Endothelial cell of umbilical vein (primary cell): ENCODE measurements around the gene LRRC14B. TPM values are rescaled to one million over a fixed set of nuclear protein-coding genes. Genes with fewer than 3 reads are reported as not detected.
"Not testable (repeated sequence)": the region's sequence is repeated elsewhere in the genome, so short reads cannot be mapped to it uniquely, and the experiment has no call there.

Source experiments
- BruUV-seq: library from RNA; stranded (reverse); fragments of 400-500 nt; replicated peaks from 2 replicates; lab custom pipeline; 2021; lab: Mats Ljungman, UMichigan
- CTCF ChIA-PET: fragments of 300-600, 350-600 bp; sonication (Branson Sonifier 250); formaldehyde crosslinking; loops from one replicate; lab custom pipeline; 2021; ENCODE audit warnings: antibody characterized with exemption, inconsistent platforms; lab: Charles Lee
- POLR2A ChIA-PET: fragments of 300-600, 350-600 bp; sonication (Branson Sonifier 250); formaldehyde crosslinking; loops from one replicate; lab custom pipeline; 2021; ENCODE audit warnings: antibody characterized with exemption, inconsistent platforms; lab: Charles Lee
- DNase-seq: peaks from one replicate; pipeline ENCODE4 v3.0.0-alpha.2; 2011; ENCODE audit warnings: low read depth, low spot score
- FAIRE-seq: peaks from 2 replicates; lab custom pipeline; 2011; peaks lifted over from hg19 to GRCh38; lab: Jason Lieb, UNC
- H2AFZ ChIP-seq: 2 replicates; pipeline ENCODE4 v1.6.0; 2012; ENCODE audit warnings: low read depth, low read length, control low read depth, inconsistent platforms
- H3K27ac ChIP-seq: 2 replicates; pipeline ENCODE4 v1.5.1; 2011; ENCODE audit warnings: low read depth, mild to moderate bottlenecking, control low read depth, low read length, moderate library complexity; ENCODE audit not compliant: insufficient read depth
- H3K27me3 ChIP-seq, 2 experiments: 2 replicates each; pipeline versions ENCODE4 v1.6.0 to v1.6.1; 2011; ENCODE audit warnings: low read length in 2 of 2, mixed read lengths in 1 of 2; ENCODE audit not compliant: control insufficient read depth in 2 of 2, insufficient read depth in 2 of 2
- H3K36me3 ChIP-seq, 2 experiments: 2 replicates in 1 of 2; 3 replicates in 1 of 2; pipeline ENCODE4 v1.5.1; 2011; ENCODE audit warnings: low read length in 2 of 2, mild to moderate bottlenecking in 1 of 2, moderate library complexity in 1 of 2; ENCODE audit not compliant: control insufficient read depth in 2 of 2, insufficient read depth in 2 of 2; ENCODE audit errors: extremely low read depth in 1 of 2
- H3K4me1 ChIP-seq: 3 replicates; pipeline ENCODE4 v1.5.1; 2011; ENCODE audit warnings: mild to moderate bottlenecking, low read length; ENCODE audit not compliant: control insufficient read depth, insufficient read depth; ENCODE audit errors: extremely low read depth
- H3K4me2 ChIP-seq: 2 replicates; pipeline ENCODE4 v1.6.1; 2011; ENCODE audit warnings: low read length, control low read depth, mixed read lengths; ENCODE audit not compliant: insufficient read depth
- H3K4me3 ChIP-seq, 3 experiments: fragments of 200-600 bp in 1 of 3; sonication (generic), shearing (Covaris generic) in 1 of 3; replicated peaks in 1 of 3; 2 replicates each; pipeline ENCODE4 v1.5.1; 2011 to 2016; ENCODE audit warnings: control low read depth in 3 of 3, low read length in 3 of 3, mild to moderate bottlenecking in 2 of 3, inconsistent platforms in 1 of 3, low read depth in 1 of 3, moderate library complexity in 1 of 3; ENCODE audit not compliant: insufficient read depth in 1 of 3
- H3K79me2 ChIP-seq: 2 replicates; pipeline ENCODE4 v1.6.0; 2012; ENCODE audit warnings: low read length, inconsistent platforms; ENCODE audit not compliant: control insufficient read depth, insufficient read depth
- H3K9ac ChIP-seq: replicated peaks from 2 replicates; pipeline ENCODE3; 2011; ENCODE audit warnings: low read length, control low read depth; ENCODE audit not compliant: insufficient read depth; ENCODE audit errors: extremely low read depth
- H3K9me1 ChIP-seq: replicated peaks from 3 replicates; pipeline ENCODE4 v1.6.0; 2011; ENCODE audit warnings: mild to moderate bottlenecking, low read length; ENCODE audit not compliant: control insufficient read depth, insufficient read depth; ENCODE audit errors: extremely low read depth
- H3K9me3 ChIP-seq: replicated peaks from 2 replicates; pipeline ENCODE4 v1.5.1; 2012; ENCODE audit warnings: low read length, inconsistent platforms; ENCODE audit not compliant: control insufficient read depth, insufficient read depth
- H4K20me1 ChIP-seq: replicated peaks from 2 replicates; pipeline ENCODE3; 2011; ENCODE audit warnings: mild to moderate bottlenecking, low read length; ENCODE audit not compliant: control insufficient read depth, insufficient read depth; ENCODE audit errors: extremely low read depth
- GATA2 ChIP-seq: IDR thresholded peaks from 2 replicates; pipeline ENCODE4 v1.7.0; 2011; ENCODE audit warnings: low read depth, mild to moderate bottlenecking, moderate library complexity, mixed read lengths, low read length; ENCODE audit not compliant: insufficient read length, insufficient read depth
- MYC ChIP-seq: IDR thresholded peaks from one replicate; pipeline ENCODE4 v1.6.1; 2011; ENCODE audit warnings: mild to moderate bottlenecking, low read depth, low read length
- POLR2AphosphoS5 ChIP-seq: IDR thresholded peaks from 2 replicates; pipeline ENCODE4 v1.6.1; 2012; ENCODE audit warnings: low read depth, mild to moderate bottlenecking, control low read depth, low read length, moderate library complexity; ENCODE audit not compliant: insufficient read depth
- dilution Hi-C: fragments of 300-500 bp; cut with MboI; formaldehyde crosslinking; loops from one replicate; pipeline ENCODE4 v1.15.0; 2019; ENCODE audit warnings: low sequenced_read_pairs; ENCODE audit not compliant: extremely low pct_ligation_motif_present
- intact Hi-C: fragments of 100-400 bp; cut with micrococcal nuclease; formaldehyde crosslinking; loops from one replicate; pipeline ENCODE4 v1.10.0; 2022
- polyA plus RNA-seq, 4 experiments: library from polyadenylated mRNA; depleted of rRNA in 3 of 4; stranded (reverse) in 3 of 4; unstranded in 1 of 4; fragments of >200 nt; gene quantifications; 2 replicates each; pipeline versions ENCODE4 v1.2.1 to v1.2.3, GENCODE V29; 2011 to 2012; ENCODE audit warnings: missing spikeins in 1 of 4
- total RNA-seq: library from RNA; stranded (reverse); gene quantifications from 2 replicates; pipeline ENCODE4 v1.2.3, GENCODE V29; 2021

Gene LRRC14B
- total and polyA plus RNA-seq, 2 donors (not counting 3 experiments of a cell fraction or from before 2014, with no cell fraction given): not detected

- Histone ChIP-seq H3K9me1 (no peaks in the 10 kb centered on the region), H3K27me3 (no peaks in the 10 kb centered on the region), H3K9ac (no peak overlapping the region), H3K4me3 (no peak overlapping the region), H2AFZ (no peak overlapping the region), H3K79me2 (peaks cover 33% of the 10 kb centered on the region), H3K27ac (no peak overlapping the region), H3K4me2 (no peak overlapping the region), H3K9me3 (no peaks in the 10 kb centered on the region), H4K20me1 (no peaks in the 10 kb centered on the region), H3K36me3 (peaks cover 0 to 2% of the 10 kb centered on the region in 2 experiments), H3K4me1 (peaks cover 5% of the 10 kb centered on the region)
- ChIA-PET POLR2A (no interaction called here), CTCF (interaction anchor here (0.6 kb wide), 1 partner anchor 40 kb away, joined by 3 read pairs; no protein-coding TSS in a partner anchor)
- FAIRE-seq (no peak), DNase-seq (no peak)
- intact Hi-C loops: no loop called here
- TF ChIP-seq GATA2 (no peak), POLR2AphosphoS5 (no peak), MYC (no peak)
- BruUV-seq: no TSS peak
- dilution Hi-C loops: no loop called here
Observed at GRCh38 chr5:213803-214395, 22.6 kb downstream of the LRRC14B start.

- H3K27ac ChIP-seq, DNase-seq, H3K9me1 ChIP-seq, dilution Hi-C loops, H2AFZ ChIP-seq, POLR2A ChIA-PET, BruUV-seq, H3K9me3 ChIP-seq, FAIRE-seq, CTCF ChIA-PET, H3K4me2 ChIP-seq, H3K27me3 ChIP-seq, H3K4me3 ChIP-seq, H4K20me1 ChIP-seq, H3K9ac ChIP-seq, H3K36me3 ChIP-seq, intact Hi-C loops: not testable (repeated sequence)
- Histone ChIP-seq H3K4me1 (peaks cover 13% of the 10 kb centered on the region), H3K79me2 (peaks cover 41% of the 10 kb centered on the region)
Observed at GRCh38 chr5:215256-215655, 24.0 kb downstream of the LRRC14B start.

GRCh38 chr5:216076-216475 lies 24.8 kb downstream of the LRRC14B start:
- H4K20me1 ChIP-seq, BruUV-seq, H2AFZ ChIP-seq, intact Hi-C loops, H3K36me3 ChIP-seq, dilution Hi-C loops, H3K4me2 ChIP-seq, H3K9me1 ChIP-seq, H3K9ac ChIP-seq, H3K9me3 ChIP-seq, DNase-seq, CTCF ChIA-PET, H3K27ac ChIP-seq, H3K4me3 ChIP-seq, FAIRE-seq, POLR2A ChIA-PET, H3K27me3 ChIP-seq: not testable (repeated sequence)
- Histone ChIP-seq H3K79me2 (peaks cover 46% of the 10 kb centered on the region), H3K4me1 (peaks cover 20% of the 10 kb centered on the region)
